Panc1 (cell line): Measurements from ENCODE around the gene TMED5. TPM values are rescaled to one million over a fixed set of nuclear protein-coding genes. Genes with fewer than 3 reads are reported as not detected.

Source experiments
- ATAC-seq: fragments of 200-7000 bp; cut with Tn5 transposase; 2 replicates; pipeline ENCODE4 v1.9.1; 2020; ENCODE audit warnings: mild to moderate bottlenecking, moderate library complexity
- BruUV-seq: library from RNA; stranded (reverse); fragments of 400-500 nt; replicated peaks from 2 replicates; lab custom pipeline; 2021; lab: Mats Ljungman, UMichigan
- CTCF ChIA-PET: fragments of 300-600 bp; sonication (Branson Sonifier 250); formaldehyde crosslinking; loops from one replicate; lab custom pipeline; 2022; ENCODE audit warnings: antibody characterized with exemption; lab: Charles Lee
- POLR2A ChIA-PET: fragments of 300-600 bp; sonication (Branson Sonifier 250); formaldehyde crosslinking; loops from one replicate; lab custom pipeline; 2022; ENCODE audit warnings: antibody characterized with exemption; lab: Charles Lee
- DNase-seq: peaks from one replicate; pipeline ENCODE4 v3.0.0-alpha.2; 2010; ENCODE audit warnings: low read depth, low spot score
- H3K27ac ChIP-seq: 2 replicates; pipeline ENCODE4 v1.5.1; 2011; ENCODE audit warnings: mild to moderate bottlenecking, low read length, inconsistent platforms
- H3K27me3 ChIP-seq: fragments of 200-500 bp; sonication (Bioruptor generic); 2 replicates; pipeline ENCODE4 v1.6.0; 2014; ENCODE audit warnings: low read length, inconsistent platforms; ENCODE audit not compliant: control insufficient read depth, insufficient read depth
- H3K36me3 ChIP-seq: fragments of 200-500 bp; sonication (Bioruptor generic); 2 replicates; pipeline ENCODE4 v1.5.1; 2014; ENCODE audit warnings: inconsistent platforms, mild to moderate bottlenecking, low read length, moderate library complexity; ENCODE audit not compliant: control insufficient read depth, insufficient read depth
- H3K4me1 ChIP-seq: 2 replicates; pipeline ENCODE4 v1.5.1; 2011; ENCODE audit warnings: inconsistent platforms, mild to moderate bottlenecking, low read length, moderate library complexity; ENCODE audit not compliant: control insufficient read depth, insufficient read depth
- H3K4me3 ChIP-seq, 2 experiments: 2 replicates each; pipeline ENCODE4 v1.5.1; 2011 to 2012; ENCODE audit warnings: low read depth in 2 of 2, low read length in 2 of 2, mild to moderate bottlenecking in 2 of 2, inconsistent platforms in 1 of 2, moderate library complexity in 1 of 2
- H3K9me3 ChIP-seq: fragments of 200-500 bp; sonication (Bioruptor generic); 2 replicates; pipeline ENCODE4 v1.5.1; 2014; ENCODE audit warnings: low read depth, mild to moderate bottlenecking, inconsistent platforms, low read length, moderate library complexity; ENCODE audit not compliant: control insufficient read depth, insufficient read depth
- CTCF ChIP-seq: fragments of 450-650 bp; IDR thresholded peaks from 2 replicates; pipeline ENCODE4 v1.5.1; 2017; ENCODE audit warnings: mild to moderate bottlenecking
- POLR2AphosphoS5 ChIP-seq: IDR thresholded peaks from 2 replicates; pipeline ENCODE4 v1.6.1; 2012; ENCODE audit warnings: mild to moderate bottlenecking, low read depth, low read length, moderate library complexity
- REST ChIP-seq, 2 experiments: IDR thresholded peaks; 2 replicates each; pipeline ENCODE4 v1.6.1; 2011 to 2012; ENCODE audit warnings: low read depth in 2 of 2, control low read depth in 1 of 2, low read length in 1 of 2, mild to moderate bottlenecking in 1 of 2, moderate library complexity in 1 of 2; ENCODE audit not compliant: insufficient read depth in 1 of 2
- SIN3A ChIP-seq: IDR thresholded peaks from 2 replicates; pipeline ENCODE4 v1.6.1; 2012; ENCODE audit warnings: low read depth, mild to moderate bottlenecking, low read length, moderate library complexity, borderline replicate concordance; ENCODE audit not compliant: insufficient read depth
- TCF7L2 ChIP-seq: IDR thresholded peaks from 2 replicates; pipeline ENCODE4 v1.6.1; 2011; ENCODE audit warnings: mild to moderate bottlenecking, low read depth, low read length, inconsistent platforms
- in situ Hi-C: cut with HindIII; loops from 2 replicates; pipeline ENCODE4 v1.10.0; 2016; ENCODE audit warnings: low sequenced_read_pairs, low pct_unique_long_range_greater_than_20kb
- intact Hi-C: fragments of 100-400 bp; cut with micrococcal nuclease; formaldehyde crosslinking; loops from one replicate; pipeline ENCODE4 v1.10.0; 2022; ENCODE audit not compliant: unreplicated experiment
- total RNA-seq: library from RNA; stranded (reverse); gene quantifications from one replicate; pipeline ENCODE4 v1.2.1, GENCODE V29; 2021; ENCODE audit not compliant: unreplicated experiment

The TMED5 gene
- total RNA-seq, 1 experiment from 2014 or later: 45.6 TPM

GRCh38 chr1:93129507-93130099 is 50.6 kb downstream of the TMED5 start:
- Histone ChIP-seq H3K36me3 (peaks cover 9% of the 10 kb centered on the region; the same call in 1 of the 2 replicates), H3K4me3 (no peak overlapping the region), H3K27ac (no peak overlapping the region), H3K9me3 (no peaks in the 10 kb centered on the region), H3K27me3 (no peaks in the 10 kb centered on the region), H3K4me1 (no peaks in the 10 kb centered on the region)
- ATAC-seq (no peak), DNase-seq (no peak)
- TF ChIP-seq CTCF (no peak), SIN3A (no peak), TCF7L2 (no peak), POLR2AphosphoS5 (no peak)
- ChIA-PET CTCF (no interaction called here), POLR2A (no interaction called here)
- BruUV-seq: no TSS peak
- in situ Hi-C loops: no loop called here
- intact Hi-C loops: no loop called here

GRCh38 chr1:93124556-93125355 is 55.5 kb downstream of the TMED5 start:
- H3K36me3 ChIP-seq: peaks cover 20% of the 10 kb centered on the region; the same call in 1 of the 2 replicates
- ATAC-seq: no peak
- no peaks in the 10 kb centered on the region for H3K4me1 ChIP-seq
- ChIA-PET CTCF (no interaction called here), POLR2A (interaction anchor here (0.5 kb wide), 1 partner anchor 163 kb away, joined by 7 read pairs; no protein-coding TSS in a partner anchor)
- no peaks in the 10 kb centered on the region for H3K27me3 ChIP-seq
- BruUV-seq: no TSS peak
- no peak for DNase-seq
- H3K27ac ChIP-seq: no peak overlapping the region
- intact Hi-C loops (no loop called here), in situ Hi-C loops (no loop called here)
- no peaks in the 10 kb centered on the region for H3K9me3 ChIP-seq
- no peak overlapping the region for H3K4me3 ChIP-seq
- TF ChIP-seq SIN3A: no peak
- no peak for TF ChIP-seq TCF7L2
- no peak for TF ChIP-seq REST (IDR thresholded peaks at IDR 0.05; ENCODE audit: insufficient read depth in 1 of 2, low read depth in 2 of 2, low read length in 1 of 2)
- TF ChIP-seq CTCF: no peak
